Mucosa of stomach (tissue), 1 donor: ENCODE results near the gene ELMO1.

Experiments
- H3K27me3 ChIP-seq: one replicate; pipeline ENCODE4 v1.7.0; 2013; ENCODE audit warnings: mild to moderate bottlenecking, low read length; ENCODE audit not compliant: control insufficient read depth, insufficient read depth
- H3K36me3 ChIP-seq: one replicate; pipeline ENCODE4 v1.7.0; 2013; ENCODE audit warnings: low read length; ENCODE audit not compliant: control insufficient read depth, insufficient read depth
- H3K4me1 ChIP-seq: one replicate; pipeline ENCODE4 v1.7.0; 2013; ENCODE audit warnings: mild to moderate bottlenecking, low read length; ENCODE audit not compliant: control insufficient read depth, insufficient read depth
- H3K4me3 ChIP-seq: one replicate; pipeline ENCODE4 v1.7.0; 2013; ENCODE audit warnings: low read length
- H3K9ac ChIP-seq: one replicate; pipeline ENCODE4 v1.7.0; 2013; ENCODE audit warnings: mild to moderate bottlenecking, low read length, moderate library complexity
- H3K9me3 ChIP-seq: one replicate; pipeline ENCODE4 v1.7.0; 2013; ENCODE audit warnings: mild to moderate bottlenecking, low read length, moderate library complexity; ENCODE audit not compliant: control insufficient read depth
- donor health status: Pancreatic carcinoma.

The ELMO1 gene

DNA sequence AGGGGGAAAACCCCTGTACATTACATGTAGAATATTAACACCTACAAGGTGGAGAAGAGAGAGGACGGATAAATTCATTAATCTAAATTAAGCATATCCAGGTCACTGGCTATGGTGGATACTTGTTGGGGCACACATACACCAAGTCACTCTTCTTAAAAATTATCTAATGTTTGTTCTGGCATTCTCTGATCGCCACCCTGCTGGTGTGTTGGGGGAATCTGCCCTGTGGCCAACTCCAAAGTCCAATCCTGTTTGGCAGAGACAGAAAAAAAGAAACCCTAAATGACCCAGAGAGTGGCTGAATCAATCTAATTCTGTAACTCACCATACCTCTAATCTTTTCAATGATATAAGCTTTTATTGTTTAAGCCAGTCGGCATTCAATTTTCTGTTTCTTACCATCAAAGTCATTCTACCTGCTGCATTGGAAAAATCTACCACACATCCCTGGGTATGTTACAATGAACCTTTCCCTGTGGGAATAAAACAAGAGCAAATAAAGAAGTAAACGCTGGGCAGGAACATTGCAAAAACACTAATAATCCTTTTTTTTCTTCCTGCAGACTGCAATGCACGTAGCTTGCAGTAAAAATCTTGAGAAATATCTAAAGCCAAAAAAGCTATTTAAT lies 34.2 kb downstream of the ELMO1 start:
- Histone ChIP-seq H3K4me1 (no peaks in the 10 kb centered on the region), H3K9ac (no peak overlapping the region), H3K4me3 (no peak overlapping the region), H3K27me3 (no peaks in the 10 kb centered on the region), H3K9me3 (no peaks in the 10 kb centered on the region), H3K36me3 (no peaks in the 10 kb centered on the region)

- Histone ChIP-seq H3K27me3 (no peaks in the 10 kb centered on the region), H3K4me3 (no peak overlapping the region), H3K36me3 (no peaks in the 10 kb centered on the region), H3K4me1 (no peaks in the 10 kb centered on the region), H3K9ac (no peak overlapping the region), H3K9me3 (no peaks in the 10 kb centered on the region)
Measured at GRCh38 chr7:37411444-37412034, 37.1 kb downstream of the ELMO1 start.

DNA sequence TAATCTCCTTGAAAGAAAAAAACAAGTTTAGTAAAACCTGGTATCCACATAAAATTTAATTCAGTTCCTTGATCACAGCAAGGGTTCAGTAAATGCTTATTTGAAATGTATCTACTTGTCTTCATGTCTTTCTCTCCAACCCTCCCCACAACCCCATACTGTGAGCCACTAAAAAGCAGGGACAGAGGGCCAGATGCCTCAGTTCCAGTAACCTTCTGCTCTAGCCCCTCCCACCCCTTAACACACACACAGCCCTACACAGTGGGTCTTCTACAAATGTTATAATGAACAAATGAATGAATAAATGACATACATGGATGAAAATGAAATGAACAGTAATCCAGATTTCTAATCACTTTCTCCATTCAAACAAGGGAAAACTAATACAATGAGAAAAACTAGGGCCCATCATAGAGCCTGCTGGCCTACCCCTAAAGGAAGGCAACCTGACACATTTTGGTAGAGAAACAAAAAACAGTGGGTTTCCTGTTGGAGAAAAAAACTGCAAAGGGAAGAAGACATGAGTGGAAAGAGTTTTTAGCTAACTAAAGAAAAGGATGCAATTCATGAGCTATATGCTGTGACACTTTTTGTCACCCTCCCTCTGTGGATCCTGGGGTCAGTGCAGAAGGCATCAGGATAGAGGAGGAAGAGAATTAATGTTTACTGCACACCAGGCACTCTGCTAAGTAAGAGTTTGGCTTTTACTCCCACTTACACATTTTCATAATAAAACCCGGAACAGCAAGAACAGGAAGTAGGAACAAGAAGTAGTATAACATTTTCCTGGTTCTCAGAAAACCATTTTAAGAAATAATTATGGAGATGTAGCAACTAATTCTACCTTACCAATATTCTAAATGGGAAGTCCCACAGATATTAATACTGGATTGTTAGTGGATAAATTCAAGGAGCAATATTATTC lies 38.1 kb downstream of the ELMO1 start:
- Histone ChIP-seq H3K9me3 (no peaks in the 10 kb centered on the region), H3K4me1 (no peaks in the 10 kb centered on the region), H3K27me3 (no peaks in the 10 kb centered on the region), H3K36me3 (no peaks in the 10 kb centered on the region), H3K4me3 (no peak overlapping the region), H3K9ac (no peak overlapping the region)

DNA sequence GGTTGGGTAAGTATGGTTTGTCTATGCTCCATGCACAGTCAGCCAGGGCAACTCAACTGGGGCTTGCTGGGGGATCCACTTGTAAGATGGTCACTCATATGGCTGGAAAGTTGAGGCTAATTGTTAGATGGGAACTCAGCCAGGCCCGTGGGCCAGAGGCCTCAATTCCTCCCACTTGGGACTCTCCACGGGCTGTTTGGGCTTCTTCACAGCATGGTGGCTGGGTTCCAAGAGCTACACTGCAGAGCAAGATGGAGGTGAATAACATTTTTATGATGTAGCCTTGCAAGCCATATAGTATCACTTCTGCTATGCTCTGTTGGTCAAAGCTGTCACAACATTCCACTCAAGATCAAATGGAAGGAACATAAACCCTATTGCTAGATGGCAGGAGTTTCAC lies 39.2 kb downstream of the ELMO1 start:
- no peaks in the 10 kb centered on the region for H3K4me1 ChIP-seq
- no peaks in the 10 kb centered on the region for H3K36me3 ChIP-seq

DNA sequence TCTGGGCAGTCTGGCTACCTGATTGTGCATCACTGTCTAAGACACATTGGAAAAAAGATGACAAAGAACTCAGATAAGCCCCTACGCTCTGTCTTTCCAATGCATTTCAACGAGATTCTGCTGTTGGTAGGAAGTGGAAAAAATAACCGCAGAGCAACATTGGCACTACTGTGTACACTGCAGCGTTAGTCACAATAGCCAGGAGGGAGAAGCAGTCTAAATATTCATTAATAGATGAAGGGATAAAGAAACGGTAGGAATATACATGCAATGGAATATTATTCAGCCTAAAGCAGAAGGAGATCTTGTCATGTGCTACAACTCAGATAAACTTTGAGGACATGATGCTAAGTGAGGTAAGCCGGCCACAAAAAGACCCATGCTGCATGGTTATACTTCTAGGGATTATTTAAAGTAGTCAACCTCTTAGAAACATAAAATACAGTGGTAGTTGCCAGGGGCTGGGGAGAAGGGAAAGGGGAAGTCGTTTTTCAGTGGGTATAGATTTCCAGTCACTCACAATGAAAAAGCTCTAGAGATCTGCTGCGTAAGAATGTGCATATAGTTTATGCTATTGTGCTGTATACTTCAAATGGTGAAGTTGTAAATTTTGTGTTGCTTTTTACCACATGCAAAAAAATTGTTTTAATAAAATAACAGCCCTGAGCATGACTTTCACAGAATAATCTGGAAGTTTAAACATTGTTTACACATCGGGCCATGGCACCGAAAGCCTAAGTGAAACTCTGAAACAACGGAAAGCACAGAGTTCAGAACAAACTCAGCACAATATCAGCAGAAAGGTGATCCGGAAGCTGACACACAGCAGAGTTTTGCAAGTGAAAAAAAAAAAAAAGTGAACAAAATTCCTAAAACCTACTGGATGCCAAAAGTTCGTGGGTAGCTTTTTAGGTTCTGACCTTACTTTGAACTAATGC lies 40.1 kb downstream of the ELMO1 start:
- H3K36me3 ChIP-seq, result no peaks in the 10 kb centered on the region
- no peaks in the 10 kb centered on the region for H3K4me1 ChIP-seq
- H3K9me3 ChIP-seq, result no peaks in the 10 kb centered on the region
- no peak overlapping the region for H3K4me3 ChIP-seq
- H3K27me3 ChIP-seq, result no peaks in the 10 kb centered on the region
- H3K9ac ChIP-seq, result no peak overlapping the region

More for the DNA sequence above, 39.2 kb downstream of the ELMO1 start:
- Histone ChIP-seq H3K4me3 (no peak overlapping the region), H3K9ac (no peak overlapping the region), H3K27me3 (no peaks in the 10 kb centered on the region), H3K9me3 (no peaks in the 10 kb centered on the region)

DNA sequence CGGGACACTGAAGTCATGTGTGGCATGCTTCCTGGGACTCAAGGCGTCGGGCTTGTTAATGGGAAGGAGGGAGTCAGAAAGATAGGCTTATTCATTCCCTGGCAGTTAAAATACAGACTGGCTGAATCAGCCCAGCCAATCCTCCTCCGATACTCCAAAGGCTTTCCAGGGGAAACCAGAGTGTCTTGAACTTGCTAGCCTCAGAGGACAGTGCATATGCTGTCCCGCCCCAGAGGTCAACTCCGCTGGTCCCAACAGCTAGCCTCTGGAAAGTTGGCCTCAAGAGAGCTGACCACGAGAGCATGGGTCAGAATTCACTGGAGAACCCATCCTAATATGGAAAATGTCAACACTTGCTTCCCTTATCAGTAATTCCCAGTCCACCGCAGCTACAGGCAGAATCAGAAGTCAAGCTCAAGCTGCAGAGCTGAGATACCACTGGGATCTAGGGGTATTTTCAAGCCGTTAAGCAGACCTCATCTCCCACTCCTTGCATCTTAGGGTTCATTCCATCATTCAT lies 43.0 kb downstream of the ELMO1 start:
- H3K4me3 ChIP-seq, result no peak overlapping the region
- no peaks in the 10 kb centered on the region for H3K27me3 ChIP-seq
- no peaks in the 10 kb centered on the region for H3K36me3 ChIP-seq
- no peaks in the 10 kb centered on the region for H3K4me1 ChIP-seq
- no peaks in the 10 kb centered on the region for H3K9me3 ChIP-seq
- H3K9ac ChIP-seq, result no peak overlapping the region

- Histone ChIP-seq H3K9ac (no peak overlapping the region), H3K36me3 (no peaks in the 10 kb centered on the region), H3K4me3 (no peak overlapping the region), H3K27me3 (no peaks in the 10 kb centered on the region), H3K9me3 (no peaks in the 10 kb centered on the region), H3K4me1 (no peaks in the 10 kb centered on the region)
Measured at GRCh38 chr7:37405128-37405527, 43.5 kb downstream of the ELMO1 start.

DNA sequence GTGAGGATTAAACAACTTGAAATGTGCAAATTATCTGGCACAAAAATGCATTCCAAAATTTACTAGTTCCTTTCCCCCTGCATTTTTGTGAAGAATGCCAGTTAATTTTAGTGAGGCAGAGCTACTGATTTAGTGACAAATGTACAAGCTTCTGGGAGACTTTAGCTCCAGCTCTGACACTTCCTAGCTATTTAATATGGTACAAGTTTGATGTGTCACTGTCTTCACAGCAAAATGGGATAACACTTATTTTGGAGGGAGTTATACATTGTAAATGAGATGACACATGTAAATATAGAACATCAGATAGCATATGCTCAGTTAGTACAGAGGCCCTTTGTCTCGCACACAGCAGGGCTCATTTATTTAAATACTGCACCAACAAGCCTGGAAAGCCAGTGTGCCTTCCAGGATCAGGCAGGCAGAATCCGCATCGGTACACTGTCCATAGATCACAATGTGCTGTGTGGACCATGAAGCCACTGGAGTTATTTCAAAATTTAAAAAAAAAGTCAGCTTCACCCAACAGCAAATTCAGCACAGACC lies 48.7 kb downstream of the ELMO1 start:
- Histone ChIP-seq H3K27me3 (no peaks in the 10 kb centered on the region), H3K4me3 (no peak overlapping the region), H3K4me1 (no peaks in the 10 kb centered on the region), H3K9me3 (no peaks in the 10 kb centered on the region), H3K9ac (no peak overlapping the region), H3K36me3 (no peaks in the 10 kb centered on the region)

GRCh38 chr7:37398403-37398802 lies 50.3 kb downstream of the ELMO1 start:
- Histone ChIP-seq H3K4me1 (no peaks in the 10 kb centered on the region), H3K9me3 (no peaks in the 10 kb centered on the region), H3K36me3 (no peaks in the 10 kb centered on the region), H3K27me3 (no peaks in the 10 kb centered on the region), H3K4me3 (no peak overlapping the region), H3K9ac (no peak overlapping the region)

GRCh38 chr7:37395618-37396259 lies 52.9 kb downstream of the ELMO1 start:
- no peak overlapping the region for H3K4me3 ChIP-seq
- H3K36me3 ChIP-seq, result no peaks in the 10 kb centered on the region
- no peak overlapping the region for H3K9ac ChIP-seq
- no peaks in the 10 kb centered on the region for H3K27me3 ChIP-seq
- H3K4me1 ChIP-seq, result no peaks in the 10 kb centered on the region
- no peaks in the 10 kb centered on the region for H3K9me3 ChIP-seq

DNA sequence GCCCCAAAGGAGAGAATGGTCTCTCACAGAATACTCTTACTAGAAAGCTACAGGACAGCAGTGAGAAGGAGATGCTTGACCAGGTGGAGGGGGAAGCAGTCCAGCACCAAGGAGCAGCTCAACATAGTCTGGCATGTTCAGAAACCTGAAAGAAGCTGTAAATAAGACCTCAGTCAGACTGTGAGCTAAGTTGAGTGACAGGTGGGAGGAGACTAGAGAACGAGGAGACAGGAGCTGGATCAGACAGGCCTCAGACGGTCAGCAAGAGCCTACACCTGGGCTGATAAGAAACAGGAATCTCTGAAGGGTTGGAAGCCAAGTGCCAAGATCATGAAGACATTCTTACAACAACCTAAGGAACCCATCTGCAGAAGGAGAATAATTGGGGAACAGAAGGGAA lies 54.5 kb downstream of the ELMO1 start:
- Histone ChIP-seq H3K9ac (no peak overlapping the region), H3K4me1 (no peaks in the 10 kb centered on the region), H3K4me3 (no peak overlapping the region), H3K27me3 (no peaks in the 10 kb centered on the region), H3K36me3 (no peaks in the 10 kb centered on the region), H3K9me3 (no peaks in the 10 kb centered on the region)
